HG02623 (cell line): ENCODE measurements around the gene KMT2C.

Source experiments
- ATAC-seq: cut with Tn5 transposase; IDR thresholded peaks from one replicate; pipeline ENCODE4 v1.9.1; 2021; ENCODE audit warnings: moderate library complexity; ENCODE audit not compliant: unreplicated experiment

Gene KMT2C

DNA sequence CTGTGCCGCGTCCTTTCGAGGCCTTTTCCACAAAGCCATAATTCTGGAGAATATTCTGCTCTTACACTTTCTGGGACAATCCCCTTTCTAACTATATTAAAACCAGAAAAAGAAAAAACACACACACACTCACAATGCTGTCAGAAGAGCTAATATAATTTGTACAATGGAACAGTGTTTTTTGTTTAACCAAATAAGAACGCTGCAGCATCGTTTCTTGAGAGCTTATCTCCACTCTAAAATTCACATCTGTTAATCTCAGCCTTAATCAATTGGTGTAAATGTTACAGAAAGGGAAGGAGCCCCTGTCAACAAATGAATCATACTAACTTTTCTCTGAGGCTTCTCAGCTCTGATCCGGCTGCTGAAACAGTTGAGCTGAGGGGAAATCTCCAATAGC, 286.4 kb downstream of the KMT2C start:
- ATAC-seq = no peak

DNA sequence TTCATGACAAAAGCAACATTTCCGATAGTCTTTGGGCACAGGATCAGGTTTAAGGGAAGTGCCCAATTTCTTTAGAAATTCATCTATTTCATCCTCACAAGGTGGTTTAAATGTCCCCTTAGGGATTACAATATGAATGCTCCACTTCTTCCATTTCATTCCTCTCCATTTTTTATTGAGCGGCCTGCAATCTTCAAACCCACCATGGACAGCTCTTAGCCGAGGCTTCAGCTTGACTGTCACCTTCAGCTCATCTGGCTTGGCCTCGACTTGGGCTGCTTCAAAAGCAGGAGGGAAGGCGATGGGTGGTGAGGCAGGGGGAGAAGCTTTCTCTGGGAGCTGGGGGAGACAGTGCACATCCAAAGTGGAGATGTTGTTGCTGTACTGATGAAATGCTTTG, 287.1 kb downstream of the KMT2C start:
- ATAC-seq = no peak

DNA sequence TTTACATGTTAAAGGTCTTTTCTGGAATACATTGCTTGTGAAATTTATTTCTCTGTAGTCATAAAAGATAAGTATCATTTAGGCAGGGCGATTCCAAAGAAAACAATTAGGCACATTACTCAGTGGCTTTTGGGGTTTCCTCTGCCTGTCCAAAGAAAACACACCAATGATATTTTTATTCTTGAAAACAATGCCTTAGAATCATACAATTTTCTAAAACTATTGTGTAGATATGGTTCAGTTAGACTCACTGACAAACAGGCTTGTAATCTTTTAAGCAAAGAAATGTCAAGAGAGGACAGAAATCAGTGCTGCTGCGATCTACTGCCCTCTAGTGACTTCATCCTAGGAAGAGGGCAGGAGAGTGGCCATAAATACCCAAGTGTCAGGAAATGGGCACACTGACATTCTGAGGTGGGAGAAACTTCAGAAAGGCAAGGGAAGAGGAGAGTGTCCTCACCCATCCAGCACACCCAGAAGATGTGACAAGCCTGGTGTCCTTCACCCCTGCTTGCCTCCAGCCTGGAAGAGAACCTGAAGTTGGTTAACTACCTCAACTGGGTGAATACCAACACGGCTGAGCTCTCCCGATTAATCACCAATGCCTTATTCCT, 289.8 kb downstream of the KMT2C start:
- no peak for ATAC-seq

DNA sequence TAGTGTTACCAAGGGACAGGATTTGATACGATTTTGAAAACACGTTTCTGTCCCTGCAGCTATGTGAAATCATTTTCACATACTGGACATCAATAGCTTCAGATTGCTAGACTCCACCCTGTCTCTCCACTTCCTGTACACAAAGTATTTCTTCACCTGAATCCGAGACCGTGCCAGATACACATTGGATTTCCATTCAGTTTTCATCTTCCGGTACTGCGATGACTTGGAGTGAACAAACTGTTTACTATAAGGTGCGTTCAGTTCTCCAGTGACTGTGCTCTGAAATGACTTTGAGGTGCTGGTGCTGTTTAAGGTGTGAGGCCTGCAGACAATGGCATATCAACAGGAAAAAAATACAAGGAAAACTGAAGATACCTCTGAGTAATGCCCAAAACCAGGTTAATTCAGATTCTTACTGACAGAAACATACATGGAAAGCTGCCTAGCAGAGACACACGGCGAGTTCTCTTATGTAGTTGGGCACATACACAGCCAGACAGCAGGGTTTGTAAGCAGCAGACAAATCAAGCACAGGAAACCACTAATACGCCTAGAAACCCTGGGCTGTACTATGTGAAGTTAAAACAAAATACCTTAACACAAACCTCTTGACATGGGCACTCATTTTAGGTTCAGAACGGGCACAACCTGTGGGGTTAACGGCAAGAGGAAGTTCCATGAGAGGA, 291.1 kb downstream of the KMT2C start:
- ATAC-seq = no peak

DNA sequence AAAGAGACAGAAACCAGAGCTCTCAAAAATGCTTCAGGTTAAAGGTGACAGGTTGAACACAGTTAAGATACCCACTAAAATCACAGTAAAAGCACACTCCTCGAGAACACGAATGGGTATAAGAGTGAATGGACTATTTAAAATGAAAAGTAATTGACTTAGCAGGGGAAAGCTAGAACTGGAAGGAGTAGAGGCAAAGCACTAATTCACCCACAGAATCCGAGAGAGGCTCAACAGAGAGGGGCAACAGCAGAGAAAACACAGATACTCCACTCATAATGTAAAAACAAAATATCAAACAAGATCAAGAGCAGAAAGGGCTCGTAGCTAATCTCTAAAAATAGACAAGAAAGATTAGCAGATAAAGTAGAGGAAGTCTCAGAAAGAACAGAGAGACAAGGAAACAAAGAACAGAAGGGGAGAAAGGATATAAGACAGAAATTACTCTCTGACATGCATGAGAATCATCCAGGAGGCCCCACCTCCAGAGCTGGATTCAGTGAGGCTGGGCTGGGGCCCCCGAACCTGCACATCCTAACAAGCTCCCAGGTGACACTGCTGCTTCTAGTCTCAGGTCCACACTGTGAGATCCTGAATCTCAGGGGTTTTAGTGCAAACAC, 292.7 kb downstream of the KMT2C start:
- ATAC-seq = no peak

DNA sequence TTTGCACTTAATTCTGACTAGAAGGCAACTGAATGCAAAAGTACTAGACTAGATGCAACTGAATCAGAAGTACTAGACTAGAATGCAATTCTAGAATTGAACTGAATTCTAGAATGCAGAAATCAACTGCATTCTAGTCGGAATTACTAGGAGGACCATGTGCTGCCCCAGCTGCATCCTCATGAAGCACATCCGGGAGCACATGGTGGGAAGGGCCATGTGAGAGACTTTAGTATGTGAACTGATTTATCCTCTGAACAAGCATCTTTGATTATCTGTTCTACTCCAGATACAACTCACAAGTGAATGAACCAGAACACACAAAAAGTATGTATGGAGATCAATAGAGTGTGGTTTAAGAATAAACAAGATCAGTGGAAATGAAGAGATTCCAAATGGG, 295.2 kb downstream of the KMT2C start:
- no peak for ATAC-seq

DNA sequence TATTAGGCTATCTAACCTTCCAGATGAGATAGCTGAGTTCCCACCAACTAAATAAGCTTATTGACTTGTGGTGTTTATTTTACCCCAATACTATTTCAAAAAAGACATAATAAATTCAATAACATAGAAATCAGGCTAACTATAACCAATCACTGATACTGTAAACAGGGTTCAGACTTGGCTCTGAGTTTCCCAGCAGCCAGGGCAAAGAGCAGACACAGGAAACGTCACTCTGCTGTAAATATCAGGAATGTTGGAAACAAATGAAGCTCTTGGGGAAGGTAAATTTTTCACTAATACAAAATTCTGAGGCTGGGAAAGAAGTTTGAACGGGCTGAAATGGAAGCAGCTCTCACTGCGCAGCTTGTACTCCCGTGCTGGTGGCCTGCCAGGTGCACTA, 295.7 kb downstream of the KMT2C start:
- no peak for ATAC-seq

DNA sequence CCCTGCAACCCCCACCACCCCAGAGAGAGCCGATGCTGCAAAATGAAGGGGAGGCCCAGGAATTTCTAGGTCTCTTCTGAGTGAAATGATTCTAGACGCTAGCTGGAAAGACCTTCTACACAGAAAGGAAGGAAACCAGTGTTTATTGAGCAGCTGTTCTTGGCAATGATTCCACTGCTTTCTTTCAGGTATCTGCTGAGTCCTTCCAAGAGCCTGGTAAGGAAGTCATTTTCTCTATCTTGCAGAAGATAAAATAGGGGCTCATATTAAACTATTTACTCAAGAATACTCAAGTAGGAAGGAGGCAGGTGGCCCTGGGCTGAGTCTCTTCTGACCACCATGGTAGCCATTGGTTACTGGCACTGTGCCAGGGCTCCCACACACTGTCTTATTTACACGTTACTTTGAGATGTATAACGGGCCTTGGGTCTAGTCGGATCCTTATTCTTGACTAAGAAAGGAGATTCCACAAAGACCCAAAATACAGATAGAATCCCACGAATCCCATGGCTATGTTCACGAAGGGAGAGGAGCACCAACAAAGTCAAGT, 298.3 kb downstream of the KMT2C start:
- ATAC-seq = no peak

DNA sequence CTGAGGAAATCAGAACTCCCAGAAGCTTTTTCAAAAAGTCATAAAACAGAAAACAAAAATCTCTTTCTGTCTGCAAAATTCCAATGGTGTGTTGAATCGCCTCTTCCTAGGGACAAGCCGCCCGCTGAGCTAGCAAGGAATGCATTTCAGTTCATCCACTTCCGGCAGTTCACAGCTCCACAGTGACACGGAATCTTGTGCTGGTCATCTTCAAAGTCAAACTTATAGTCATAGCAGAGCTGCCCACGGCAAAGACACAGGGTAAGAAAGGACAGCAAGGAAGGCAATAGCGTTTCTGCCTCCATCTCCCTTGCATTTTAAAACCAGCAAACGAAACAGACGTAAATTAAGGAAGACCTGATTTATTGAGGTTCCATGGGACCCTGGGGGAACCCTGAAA, 299.1 kb downstream of the KMT2C start:
- no peak for ATAC-seq

DNA sequence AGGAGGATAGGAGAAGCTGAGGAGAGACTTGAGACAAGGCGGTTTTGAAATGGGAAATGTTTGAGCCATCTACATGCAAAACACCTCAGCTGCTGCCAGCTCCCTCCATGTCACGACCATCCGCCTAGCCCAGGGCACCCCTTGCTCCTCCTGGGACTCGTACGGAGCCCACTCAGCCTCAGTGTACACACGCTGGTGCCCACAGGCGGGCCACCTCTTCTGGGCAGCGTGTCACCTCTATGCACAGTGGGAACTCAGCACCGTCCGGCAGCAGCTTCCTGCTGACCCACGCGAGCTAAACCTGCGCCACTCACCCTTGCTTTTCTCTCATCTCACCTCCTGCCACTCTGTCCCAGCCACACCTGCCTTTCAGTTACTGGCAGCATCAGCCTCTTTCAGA, 302.0 kb downstream of the KMT2C start:
- ATAC-seq = no peak

DNA sequence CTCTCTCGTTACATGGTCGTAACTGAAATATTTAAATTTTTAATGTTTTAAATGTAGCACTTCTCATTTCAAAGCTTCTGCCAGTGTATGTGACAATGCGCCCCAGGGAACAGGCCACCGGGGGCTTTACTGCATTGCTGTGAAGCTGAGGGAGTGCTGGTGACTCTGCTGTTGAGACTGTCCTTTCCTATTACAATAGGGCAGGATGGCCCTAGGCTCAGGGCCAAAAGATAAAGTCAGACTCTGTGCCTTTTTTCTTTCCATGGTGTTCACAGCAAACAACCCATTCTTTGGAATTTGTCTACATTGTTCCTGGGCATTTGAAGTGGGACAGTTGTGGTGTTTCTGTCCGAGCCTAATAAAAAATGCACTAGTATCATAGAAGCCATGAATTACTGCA, 303.0 kb downstream of the KMT2C start:
- no peak for ATAC-seq

DNA sequence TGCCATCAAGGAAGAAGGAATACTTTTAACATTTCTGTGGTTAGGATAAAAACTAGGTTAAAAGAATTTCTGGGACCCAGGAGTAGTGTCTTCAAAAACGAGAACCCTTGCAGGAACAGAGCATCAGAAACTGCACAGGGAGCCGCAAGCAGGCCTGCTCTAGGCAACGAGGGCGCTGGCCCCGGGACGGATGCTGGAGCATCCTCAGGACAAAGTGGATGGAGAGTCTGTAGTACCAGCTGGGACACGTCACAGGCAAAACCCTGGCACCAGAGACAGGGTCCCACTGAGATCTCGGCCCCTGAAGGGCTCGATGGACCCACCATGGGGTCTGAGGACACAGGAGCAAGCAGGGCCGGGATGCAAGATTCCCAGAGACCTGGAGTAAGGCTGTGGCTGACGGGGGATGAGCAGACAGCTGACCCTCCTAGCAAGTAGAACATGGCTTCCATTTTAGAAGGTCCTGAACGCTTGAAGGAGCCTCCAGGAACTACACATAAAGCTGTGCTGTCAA, 303.8 kb downstream of the KMT2C start:
- ATAC-seq = no peak

DNA sequence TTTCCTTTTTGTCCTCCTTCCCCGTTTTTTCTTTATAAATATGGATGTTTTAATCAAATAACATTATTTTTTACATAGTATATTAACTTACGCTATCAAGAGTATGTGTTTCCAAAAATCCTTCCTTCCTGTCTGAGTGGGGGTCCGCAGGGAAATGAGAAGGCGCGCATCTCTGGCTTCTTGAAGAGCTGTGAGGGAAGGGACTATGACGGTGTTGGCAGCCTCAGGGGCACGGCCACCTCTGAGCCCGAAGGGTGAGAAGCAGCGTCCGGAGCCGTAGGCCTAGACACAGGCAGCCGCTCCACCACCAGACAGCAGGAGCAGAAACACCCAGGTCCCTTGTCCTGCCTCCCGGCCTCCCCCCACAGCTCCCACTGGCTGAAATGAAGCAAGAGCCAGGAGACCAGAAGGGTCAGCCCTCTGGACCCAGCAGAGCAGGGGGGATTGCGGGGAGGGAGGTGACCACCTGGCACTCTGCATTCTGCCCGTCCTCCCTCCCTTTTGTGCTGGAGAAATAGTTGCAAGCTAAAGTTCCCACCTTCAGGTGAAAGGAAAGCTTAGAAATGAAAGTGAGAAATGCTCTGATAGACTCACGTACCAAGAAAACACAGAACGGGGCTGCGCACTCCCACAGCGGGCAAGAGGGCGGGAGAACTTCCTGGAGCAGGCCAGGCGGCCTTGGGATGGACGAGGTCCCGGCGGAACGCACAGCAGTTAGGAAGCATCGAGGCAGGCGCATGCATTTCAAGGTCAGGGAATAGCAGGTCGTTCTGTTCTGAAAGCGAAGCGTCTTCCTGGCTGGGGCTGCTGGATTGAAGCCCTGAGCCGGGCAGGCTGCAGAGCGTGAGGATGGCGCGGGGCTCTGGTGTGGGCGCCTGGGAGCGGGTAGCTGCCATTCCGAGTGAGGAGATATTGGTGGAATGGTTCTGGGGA, 304.9 kb downstream of the KMT2C start:
- no peak for ATAC-seq

DNA sequence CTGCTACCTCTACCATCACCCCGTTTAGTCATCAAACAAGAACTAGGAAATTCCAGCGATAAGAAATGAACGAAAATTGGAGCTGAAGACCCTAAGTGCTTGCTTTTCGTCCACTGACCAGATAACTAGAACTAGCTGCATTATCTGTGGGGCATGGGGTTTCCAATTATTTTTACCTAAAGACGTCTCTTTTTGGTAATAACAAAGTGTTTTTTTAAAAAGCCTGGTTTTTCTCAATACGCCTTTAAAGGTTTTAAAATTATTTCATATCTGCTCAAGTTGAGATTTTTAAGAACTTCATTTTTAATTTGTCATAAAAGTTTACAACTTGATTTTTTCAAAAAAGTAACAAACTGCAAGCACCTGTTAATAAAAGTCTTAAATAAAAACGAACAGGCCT, 306.1 kb downstream of the KMT2C start:
- no peak for ATAC-seq

DNA sequence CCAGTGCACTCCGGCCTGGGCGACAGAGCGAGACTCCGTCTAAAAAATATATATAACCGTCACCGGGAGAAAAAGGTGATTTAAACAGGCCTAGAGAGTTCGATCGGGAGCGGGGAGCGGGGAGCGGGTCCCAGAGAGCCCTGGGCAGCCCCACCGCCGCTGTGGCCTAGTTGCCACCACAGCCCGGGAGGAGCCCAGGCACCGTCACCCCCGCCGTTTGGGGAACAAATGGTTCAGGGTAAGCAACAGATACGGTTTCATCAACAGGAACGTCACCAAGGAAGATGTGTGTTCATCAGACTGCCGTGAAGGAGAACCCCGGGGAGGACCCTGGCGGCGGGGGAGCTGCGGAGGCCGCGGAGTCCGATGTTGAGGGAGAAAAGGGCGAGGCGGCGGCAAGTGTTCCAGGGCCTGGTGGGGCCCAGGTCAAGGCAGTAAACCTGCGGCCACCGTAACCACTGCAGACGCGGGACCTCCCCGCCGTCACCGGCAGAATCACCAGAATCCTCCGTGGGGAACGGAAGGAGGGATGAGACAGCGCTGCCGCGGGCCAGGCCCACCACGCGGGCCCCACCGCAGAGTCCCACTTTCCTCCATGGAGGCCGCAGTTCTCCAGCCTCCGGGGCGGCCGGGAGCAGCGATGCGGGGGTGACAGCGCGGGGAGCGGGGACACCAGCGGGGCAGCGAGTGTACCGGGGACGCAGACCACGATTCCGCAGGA, 306.9 kb downstream of the KMT2C start:
- no peak for ATAC-seq

DNA sequence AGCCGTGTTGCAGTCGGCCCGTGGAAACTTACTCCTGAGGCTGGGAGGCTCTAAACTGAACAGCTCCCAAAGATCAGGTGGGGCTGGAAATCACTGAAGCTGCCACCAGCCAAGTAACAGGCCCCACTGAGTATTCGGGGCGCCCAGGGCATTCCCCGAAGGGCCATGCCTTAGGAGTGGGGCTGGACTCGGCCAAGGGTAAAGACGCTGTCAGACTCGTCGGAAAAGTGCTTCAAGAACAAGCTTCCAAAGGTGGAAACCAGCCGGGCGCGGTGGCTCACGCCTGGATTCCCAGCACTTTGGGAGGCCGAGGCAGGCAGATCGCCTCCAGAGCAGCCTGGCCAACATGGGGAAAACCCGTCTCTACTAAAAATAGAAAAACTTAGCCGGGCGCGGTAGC, 307.6 kb downstream of the KMT2C start:
- no peak for ATAC-seq

DNA sequence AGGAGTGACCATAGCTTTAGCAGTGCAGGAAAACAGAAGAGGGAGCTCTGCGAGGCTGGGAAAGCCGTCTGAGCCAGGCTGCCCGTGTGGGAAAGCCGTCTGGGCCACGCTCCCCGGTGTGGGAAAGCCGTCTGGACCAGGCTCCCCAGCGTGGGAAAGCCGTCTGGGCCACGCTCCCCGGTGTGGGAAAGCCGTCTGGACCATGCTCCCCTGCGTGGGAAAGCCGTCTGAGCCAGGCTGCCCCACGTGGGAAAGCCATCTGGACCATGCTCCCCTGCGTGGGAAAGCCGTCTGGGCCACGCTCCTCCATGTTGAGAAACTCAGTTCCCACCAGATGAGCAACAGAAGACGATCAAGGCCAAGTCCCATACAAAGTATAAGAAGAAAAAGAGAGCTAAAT, 308.6 kb downstream of the KMT2C start:
- ATAC-seq = no peak

DNA sequence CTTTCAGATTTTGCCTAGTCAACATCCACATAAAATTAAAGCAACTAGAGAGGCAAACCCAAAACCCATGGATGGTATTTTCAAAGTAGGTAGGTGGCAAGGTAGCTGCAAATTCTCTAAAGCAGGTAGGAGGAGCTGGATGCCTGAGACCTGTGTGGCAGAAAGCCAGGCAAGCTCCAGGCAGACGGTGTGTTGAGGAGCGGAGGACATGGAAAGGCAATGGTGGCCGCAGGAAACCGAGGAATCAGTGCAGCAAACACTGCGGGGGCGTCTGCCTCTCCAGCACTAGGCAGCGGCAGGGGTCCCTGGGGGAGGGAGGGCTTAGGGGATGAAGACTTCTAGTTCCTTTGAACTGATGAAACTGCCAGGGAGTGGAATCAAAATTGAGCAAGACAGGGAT, 309.1 kb downstream of the KMT2C start:
- no peak for ATAC-seq

DNA sequence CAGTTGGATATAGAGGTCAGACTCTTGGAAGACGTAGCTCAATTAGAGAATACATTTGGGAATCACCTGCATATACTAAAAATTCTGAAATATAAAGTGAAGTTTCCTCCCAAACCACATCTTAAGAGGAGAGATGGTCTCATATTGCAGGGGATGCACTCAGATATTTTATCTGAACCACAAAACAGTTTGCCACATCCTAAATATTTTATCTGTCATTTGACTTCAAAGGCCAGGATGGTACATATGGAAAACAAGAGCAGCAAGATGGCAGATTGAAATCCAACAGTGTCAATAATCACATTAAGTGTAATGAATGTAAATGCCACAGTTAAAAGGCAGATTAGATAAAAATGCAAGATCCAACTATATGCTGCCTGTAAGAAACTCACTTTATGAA, 313.3 kb downstream of the KMT2C start:
- no peak for ATAC-seq

DNA sequence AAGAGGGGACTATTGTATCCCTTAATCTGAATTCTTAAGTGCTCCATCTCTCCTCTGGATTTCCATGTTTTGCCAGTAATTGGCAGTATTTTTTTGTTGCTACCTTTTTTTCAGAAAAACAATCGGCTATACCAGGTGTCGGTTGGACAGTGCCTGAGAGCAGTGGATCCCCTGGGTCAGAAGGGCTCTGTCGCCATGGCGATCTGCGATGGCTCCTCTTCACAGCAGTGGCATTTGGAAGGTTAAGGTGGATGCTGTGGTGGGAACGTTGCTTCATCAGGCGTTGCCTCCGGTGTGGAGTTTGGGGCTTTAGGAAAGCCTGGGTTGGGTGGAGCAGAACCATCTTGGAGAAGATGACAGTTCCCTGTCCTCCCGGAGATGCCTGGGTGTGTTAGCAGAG, 314.4 kb downstream of the KMT2C start:
- no peak for ATAC-seq
